HFFc6 (cell line): Measurements from ENCODE around the gene C10orf90. TPM values are rescaled to one million over a fixed set of nuclear protein-coding genes. Genes with fewer than 3 reads are reported as not detected.

Experiments
- DNase-seq: peaks from one replicate; pipeline ENCODE4 v3.0.0-alpha.2; 2018
- H3K27ac Mint-ChIP-seq: 2 replicates; pipeline ENCODE4 v1.8.0; 2020; ENCODE audit warnings: mild to moderate bottlenecking, mixed read lengths
- H3K27me3 Mint-ChIP-seq: 2 replicates; pipeline ENCODE4 v1.8.0; 2021; ENCODE audit warnings: mild to moderate bottlenecking, moderate library complexity, mixed read lengths; ENCODE audit not compliant: insufficient read depth
- H3K36me3 Mint-ChIP-seq: 2 replicates; pipeline ENCODE4 v1.8.0; 2021; ENCODE audit warnings: low read depth, mixed read lengths
- H3K4me1 Mint-ChIP-seq: 2 replicates; pipeline ENCODE4 v1.8.0; 2020; ENCODE audit warnings: low read depth, mixed read lengths
- H3K4me3 Mint-ChIP-seq: 2 replicates; pipeline ENCODE4 v1.8.0; 2020; ENCODE audit warnings: mild to moderate bottlenecking, moderate library complexity, mixed read lengths
- H3K9me3 Mint-ChIP-seq: 2 replicates; pipeline ENCODE4 v1.8.0; 2020; ENCODE audit warnings: mild to moderate bottlenecking, mixed read lengths
- CTCF ChIP-seq: fragments of 200-600 bp; sonication (generic); IDR thresholded peaks from 2 replicates; pipeline ENCODE4 v1.5.0; 2021; ENCODE audit warnings: antibody characterized with exemption, mild to moderate bottlenecking
- total RNA-seq, 6 experiments: library from RNA; stranded (reverse); fragmentation: NEBNext Ultra II Directional; extraction: Animal tissue kit (Norgen Biotek cat#: 25700); gene quantifications; 2 replicates in 1 of 6; 3 replicates in 5 of 6; pipeline ENCODE4 v1.2.3, GENCODE V29; 2021

Gene C10orf90
- total RNA-seq, 6 experiments from 2014 or later = not detected

- Mint-ChIP-seq H3K36me3 (no peaks in the 10 kb centered on the region), H3K27ac (no peak overlapping the region), H3K4me1 (no peaks in the 10 kb centered on the region), H3K4me3 (no peak overlapping the region), H3K9me3 (peaks cover 11% of the 10 kb centered on the region; the same call in 1 of the 2 replicates), H3K27me3 (peaks cover 3% of the 10 kb centered on the region)
- no peak for DNase-seq
- no peak for TF ChIP-seq CTCF
Observed at GRCh38 chr10:126536656-126537055, 133.8 kb downstream of the C10orf90 start.

- Mint-ChIP-seq H3K9me3 (peaks cover 11% of the 10 kb centered on the region; the same call in 1 of the 2 replicates), H3K36me3 (no peaks in the 10 kb centered on the region)
Observed at GRCh38 chr10:126536148-126536547, 134.3 kb downstream of the C10orf90 start.

DNA sequence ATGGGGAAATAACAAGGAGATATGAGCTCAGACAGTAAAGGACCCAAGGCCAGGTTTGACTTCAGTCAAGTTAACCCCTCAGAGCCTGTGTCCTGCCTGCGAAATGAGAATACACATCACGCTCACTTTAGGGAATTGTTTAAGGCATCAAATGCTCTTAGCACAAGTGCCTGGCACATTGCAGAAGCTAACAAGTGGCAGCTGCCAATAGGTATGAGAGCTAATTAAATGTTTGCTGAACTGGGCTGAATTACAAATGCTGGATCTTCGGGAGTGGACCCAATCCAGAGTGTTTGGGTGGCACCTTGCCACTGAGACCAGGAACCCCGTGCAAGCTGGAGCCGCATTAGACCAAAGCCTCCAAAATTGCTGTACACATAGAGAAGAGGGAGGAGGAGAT, 136.8 kb downstream of the C10orf90 start:
- Mint-ChIP-seq H3K4me1 (no peaks in the 10 kb centered on the region), H3K9me3 (peaks cover 11% of the 10 kb centered on the region; the same call in 1 of the 2 replicates), H3K4me3 (no peak overlapping the region), H3K27ac (no peak overlapping the region), H3K36me3 (no peaks in the 10 kb centered on the region), H3K27me3 (peaks cover 8% of the 10 kb centered on the region)
- TF ChIP-seq CTCF = no peak
- DNase-seq = no peak

More at GRCh38 chr10:126536148-126536547, 134.3 kb downstream of the C10orf90 start:
- DNase-seq = no peak
- H3K4me1 Mint-ChIP-seq = no peaks in the 10 kb centered on the region
- H3K27me3 Mint-ChIP-seq = peaks cover 3% of the 10 kb centered on the region
- no peak for TF ChIP-seq CTCF
- H3K4me3 Mint-ChIP-seq = no peak overlapping the region
- no peak overlapping the region for H3K27ac Mint-ChIP-seq

GRCh38 chr10:126528315-126528835, 142.1 kb downstream of the C10orf90 start:
- Mint-ChIP-seq H3K9me3 (no peaks in the 10 kb centered on the region), H3K27ac (no peak overlapping the region), H3K4me3 (no peak overlapping the region), H3K27me3 (peaks cover 18% of the 10 kb centered on the region), H3K4me1 (no peaks in the 10 kb centered on the region), H3K36me3 (no peaks in the 10 kb centered on the region)
- no peak for DNase-seq
- no peak for TF ChIP-seq CTCF

DNA sequence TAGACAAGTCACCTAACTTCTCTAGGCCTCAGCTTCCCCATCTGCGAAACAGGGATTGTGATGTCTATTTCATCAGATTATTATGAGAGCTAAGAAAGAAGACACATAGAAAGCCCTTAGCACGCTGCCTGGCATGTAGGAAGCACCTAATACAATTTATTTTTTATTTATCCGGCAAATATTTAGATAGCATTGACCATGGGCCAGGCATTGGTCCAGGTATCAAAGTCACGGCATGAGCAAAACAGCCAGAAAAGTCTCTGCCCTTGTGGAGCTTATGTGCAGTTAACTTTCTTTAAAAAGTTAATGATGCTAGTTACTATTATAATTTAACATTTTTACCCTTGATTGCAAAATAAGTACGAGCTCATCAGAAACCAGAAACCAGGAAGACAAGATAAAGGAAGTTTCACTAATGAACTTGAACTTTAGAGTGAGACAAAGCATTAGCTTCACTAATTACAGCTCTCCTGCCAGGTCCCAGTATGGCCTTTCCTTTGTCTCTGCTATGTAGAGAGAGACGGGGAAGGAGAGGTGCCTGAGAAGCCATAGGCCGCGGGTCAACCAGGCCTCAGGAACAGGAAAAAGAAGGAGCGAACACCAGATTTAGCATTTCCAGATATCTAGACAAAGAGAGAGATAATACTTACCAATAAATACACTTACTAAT, 142.7 kb downstream of the C10orf90 start:
- Mint-ChIP-seq H3K9me3 (no peaks in the 10 kb centered on the region), H3K27me3 (peaks cover 18% of the 10 kb centered on the region), H3K4me3 (no peak overlapping the region), H3K36me3 (no peaks in the 10 kb centered on the region), H3K4me1 (no peaks in the 10 kb centered on the region), H3K27ac (no peak overlapping the region)
- TF ChIP-seq CTCF = no peak
- DNase-seq = no peak
